ENCODE data around the gene PHF14. TPM values are rescaled to one million over a fixed set of nuclear protein-coding genes. Genes with fewer than 3 reads are reported as not detected.
A peak's percentile ranks its signal among the peaks of the same experiment; 100 is the strongest.

The PHF14 gene
- total RNA-seq, 1 experiment from 2014 or later = 50.8 TPM

GRCh38 chr7:11127114-11127785 lies 153.6 kb downstream of the PHF14 start:
- Histone ChIP-seq H3K56ac (ENCODE audit: insufficient read length, low read depth, low read length) (no peak overlapping the region), H2BK120ac (ENCODE audit: low read depth, low read length, poor library complexity, severe bottlenecking) (no peak overlapping the region), H2BK15ac (ENCODE audit: low read depth, low read length) (no peak overlapping the region), H3T11ph (ENCODE audit: low read length) (no peak overlapping the region), H3K23me2 (ENCODE audit: insufficient read length, low read depth, low read length, poor library complexity, severe bottlenecking) (no peaks in the 10 kb centered on the region), H3K14ac (ENCODE audit: insufficient read depth, low read length) (no peak overlapping the region), H3K4me2 (ENCODE audit: insufficient read depth, insufficient read length, low read length) (no peak overlapping the region), H4K8ac (replicated peaks; ENCODE audit: insufficient read length, low read depth, low read length) (no peak overlapping the region), H4K20me1 (ENCODE audit: control insufficient read depth, insufficient read depth, insufficient read length) (no peaks in the 10 kb centered on the region), H2AK5ac (ENCODE audit: insufficient read length, low read length) (no peak overlapping the region), H2AFZ (ENCODE audit: low read length) (no peak overlapping the region), H3K4ac (ENCODE audit: low read depth, low read length) (no peak overlapping the region), H3K18ac (ENCODE audit: insufficient read length, low read depth, low read length) (no peak overlapping the region), H3K4me1 (ENCODE audit: insufficient read depth, low read length) (no peaks in the 10 kb centered on the region; the same call in 1 of the 2 replicates), H3K27ac (ENCODE audit: insufficient read length, low read depth, low read length) (no peak overlapping the region), H3K9me3 (ENCODE audit: control insufficient read depth, low read depth, low read length) (no peaks in the 10 kb centered on the region), H4K5ac (ENCODE audit: insufficient read length, low read depth, low read length) (no peak overlapping the region), H3K9ac (ENCODE audit: extremely low read depth, insufficient read length, low read length) (no peak overlapping the region), H3K79me2 (ENCODE audit: insufficient read depth, low read length) (no peaks in the 10 kb centered on the region), H3K79me1 (ENCODE audit: insufficient read depth, low read depth, low read length, poor library complexity, severe bottlenecking) (no peaks in the 10 kb centered on the region), H3K27me3 (ENCODE audit: insufficient read depth, low read length) (no peaks in the 10 kb centered on the region), H2BK20ac (ENCODE audit: low read depth, low read length, poor library complexity, severe bottlenecking) (no peak overlapping the region), H4K91ac (ENCODE audit: insufficient read length, low read depth, low read length) (no peak overlapping the region), H2BK12ac (ENCODE audit: insufficient read length, low read depth, low read length) (no peak overlapping the region), H2BK5ac (ENCODE audit: insufficient read length, low read length) (no peak overlapping the region), H3K23ac (ENCODE audit: insufficient read length, low read depth, low read length) (no peak overlapping the region)
- peak overlapping the region; percentile 44 to 84 (median 82); a peak in 6 of 7 replicates for H3K27ac Mint-ChIP-seq
- H3K36me3 Mint-ChIP-seq (ENCODE audit: insufficient read depth in 1 of 3, low read depth in 3 of 3) = peaks cover 0 to 5% (median 0%) of the 10 kb centered on the region in 3 experiments; a peak in 2 of 7 replicates
- H3K9me3 Mint-ChIP-seq = no peaks in the 10 kb centered on the region
- no peaks in the 10 kb centered on the region for H3K27me3 Mint-ChIP-seq (ENCODE audit: low read depth)
- WGBS (ENCODE audit: extremely low coverage, insufficient read length, low lambda C conversion rate) = no CpG with 5 or more reads among the region's 3 CpGs
- H3K4me1 Mint-ChIP-seq = peaks cover 23% of the 10 kb centered on the region in 2 experiments
- H3K4me3 Mint-ChIP-seq = no peak overlapping the region
- no peak for DNase-seq
- no peak for TF ChIP-seq CTCF (conservative IDR thresholded peaks at IDR 0.05)

Measured in H9 (cell line).